PC-9 (cell line): ENCODE data around the gene AKR1A1. TPM values are rescaled to one million over a fixed set of nuclear protein-coding genes. Genes with fewer than 3 reads are reported as not detected.

Experiments used
- BruUV-seq: library from RNA; stranded (reverse); fragments of 400-500 nt; replicated peaks from 2 replicates; lab custom pipeline; 2021; lab: Mats Ljungman, UMichigan
- CTCF ChIA-PET: fragments of 300-600 bp; sonication (Branson Sonifier 250); formaldehyde crosslinking; loops from one replicate; lab custom pipeline; 2022; ENCODE audit warnings: antibody characterized with exemption; lab: Charles Lee
- POLR2A ChIA-PET: fragments of 300-600 bp; sonication (Branson Sonifier 250); formaldehyde crosslinking; loops from one replicate; lab custom pipeline; 2022; ENCODE audit warnings: antibody characterized with exemption; ENCODE audit not compliant: unreplicated experiment; lab: Charles Lee
- DNase-seq, 2 experiments: peaks; one replicate each; pipeline versions ENCODE4 v3.0.0 to v3.0.0-alpha.2; 2015 to 2022; ENCODE audit warnings: mixed read lengths in 1 of 2
- H2AFZ ChIP-seq: fragments of 200-600 bp; sonication (generic); 2 replicates; pipeline ENCODE4 v1.8.1; 2017; ENCODE audit warnings: antibody characterized with exemption
- H3F3A ChIP-seq: fragments of 200-600 bp; sonication (generic); 2 replicates; pipeline ENCODE4 v1.8.1; 2017; ENCODE audit warnings: antibody characterized with exemption, mild to moderate bottlenecking, low read depth; ENCODE audit not compliant: insufficient read depth
- H3K27ac ChIP-seq: fragments of 200-600 bp; sonication (generic); 2 replicates; pipeline ENCODE4 v1.6.1; 2016; ENCODE audit warnings: mixed run types
- H3K27me3 ChIP-seq: fragments of 200-600 bp; sonication (generic); 2 replicates; pipeline ENCODE4 v1.6.1; 2016; ENCODE audit warnings: low read depth, mixed run types; ENCODE audit not compliant: insufficient read depth
- H3K36me3 ChIP-seq: fragments of 200-600 bp; sonication (generic); 2 replicates; pipeline ENCODE4 v1.6.1; 2016; ENCODE audit warnings: low read depth, mixed run types
- H3K4me1 ChIP-seq: fragments of 200-600 bp; sonication (generic); replicated peaks from 2 replicates; pipeline ENCODE4 v1.6.1; 2016; ENCODE audit warnings: mixed run types; ENCODE audit not compliant: insufficient read depth
- H3K4me2 ChIP-seq: fragments of 200-600 bp; sonication (generic); 2 replicates; pipeline ENCODE4 v1.6.1; 2017; ENCODE audit warnings: mixed run types
- H3K4me3 ChIP-seq: fragments of 200-600 bp; sonication (generic); 2 replicates; pipeline ENCODE4 v1.6.1; 2016; ENCODE audit warnings: mixed run types
- H3K79me2 ChIP-seq: fragments of 200-600 bp; sonication (generic); 2 replicates; pipeline ENCODE4 v1.6.1; 2017; ENCODE audit warnings: low read depth, mixed run types
- H3K9me2 ChIP-seq: fragments of 200-600 bp; sonication (generic); 2 replicates; pipeline ENCODE4 v1.8.1; 2017; ENCODE audit warnings: mild to moderate bottlenecking; ENCODE audit not compliant: insufficient read depth
- H3K9me3 ChIP-seq: fragments of 200-600 bp; sonication (generic); 2 replicates; pipeline ENCODE4 v1.8.1; 2016; ENCODE audit warnings: low read depth; ENCODE audit not compliant: insufficient read depth
- H4K20me1 ChIP-seq: fragments of 200-600 bp; sonication (generic); 2 replicates; pipeline ENCODE4 v1.8.1; 2017; ENCODE audit not compliant: insufficient read depth
- EZH2 ChIP-seq: fragments of 200-600 bp; sonication (generic); IDR thresholded peaks from 2 replicates; pipeline ENCODE4 v1.8.0; 2017; ENCODE audit warnings: antibody characterized with exemption, low read depth
- intact Hi-C: fragments of 100-400 bp; cut with micrococcal nuclease; formaldehyde crosslinking; loops from one replicate; pipeline ENCODE4 v1.10.0; 2022; ENCODE audit not compliant: unreplicated experiment
- total RNA-seq: library from RNA; stranded (reverse); gene quantifications from 2 replicates; pipeline ENCODE4 v1.2.3, GENCODE V29; 2021
- TF ChIP-seq, protein P1 (sequence below): fragments of 200-600 bp; sonication (generic); conservative IDR thresholded peaks from 2 replicates; pipeline ENCODE4 v1.6.1; 2017; ENCODE audit warnings: mixed run types, antibody characterized with exemption, mild to moderate bottlenecking, moderate library complexity

The AKR1A1 gene
- total RNA-seq, 1 experiment from 2014 or later: 202 TPM

DNA sequence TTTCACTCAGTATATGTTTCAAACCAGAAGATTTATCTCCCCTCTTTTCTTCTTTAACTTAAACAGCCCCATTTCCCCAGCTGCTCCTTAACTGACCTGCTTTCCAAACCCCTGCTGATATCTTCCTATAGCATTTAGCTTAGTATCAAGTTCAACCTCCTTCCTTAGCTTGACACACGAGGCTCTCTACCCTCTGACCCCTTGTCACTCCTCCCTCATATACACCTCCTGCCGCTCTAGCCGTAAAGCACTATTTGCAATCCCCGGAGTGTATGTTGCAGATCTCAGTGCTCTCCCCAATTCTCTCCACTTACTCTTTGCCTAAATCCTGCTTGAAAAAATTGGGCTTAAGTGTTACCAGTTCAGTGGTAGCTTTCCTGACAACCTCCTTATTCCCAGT, 13.7 kb upstream of the AKR1A1 start:
- Histone ChIP-seq H3K27ac (no peak overlapping the region), H3K9me3 (no peaks in the 10 kb centered on the region), H3K79me2 (no peaks in the 10 kb centered on the region), H3K9me2 (no peaks in the 10 kb centered on the region), H3K4me2 (no peak overlapping the region), H4K20me1 (no peaks in the 10 kb centered on the region), H3K27me3 (no peaks in the 10 kb centered on the region), H2AFZ (no peak overlapping the region), H3F3A (peaks cover 14% of the 10 kb centered on the region; the same call in 1 of the 2 replicates), H3K4me1 (peaks cover 13% of the 10 kb centered on the region), H3K36me3 (no peaks in the 10 kb centered on the region), H3K4me3 (no peak overlapping the region)
- POLR2A ChIA-PET: interaction anchor here (0.6 to 0.7 kb wide), 2 partner anchors 11 to 12 kb away, joined by 3 to 7 read pairs; no protein-coding TSS in a partner anchor
- intact Hi-C loops: no loop called here
- TF ChIP-seq, protein P1, sequence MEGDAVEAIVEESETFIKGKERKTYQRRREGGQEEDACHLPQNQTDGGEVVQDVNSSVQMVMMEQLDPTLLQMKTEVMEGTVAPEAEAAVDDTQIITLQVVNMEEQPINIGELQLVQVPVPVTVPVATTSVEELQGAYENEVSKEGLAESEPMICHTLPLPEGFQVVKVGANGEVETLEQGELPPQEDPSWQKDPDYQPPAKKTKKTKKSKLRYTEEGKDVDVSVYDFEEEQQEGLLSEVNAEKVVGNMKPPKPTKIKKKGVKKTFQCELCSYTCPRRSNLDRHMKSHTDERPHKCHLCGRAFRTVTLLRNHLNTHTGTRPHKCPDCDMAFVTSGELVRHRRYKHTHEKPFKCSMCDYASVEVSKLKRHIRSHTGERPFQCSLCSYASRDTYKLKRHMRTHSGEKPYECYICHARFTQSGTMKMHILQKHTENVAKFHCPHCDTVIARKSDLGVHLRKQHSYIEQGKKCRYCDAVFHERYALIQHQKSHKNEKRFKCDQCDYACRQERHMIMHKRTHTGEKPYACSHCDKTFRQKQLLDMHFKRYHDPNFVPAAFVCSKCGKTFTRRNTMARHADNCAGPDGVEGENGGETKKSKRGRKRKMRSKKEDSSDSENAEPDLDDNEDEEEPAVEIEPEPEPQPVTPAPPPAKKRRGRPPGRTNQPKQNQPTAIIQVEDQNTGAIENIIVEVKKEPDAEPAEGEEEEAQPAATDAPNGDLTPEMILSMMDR: no peak
- TF ChIP-seq EZH2: no peak
- no peak for DNase-seq
- CTCF ChIA-PET: interaction anchor here (0.8 to 1.4 kb wide), 2 partner anchors 9 to 43 kb away, joined by 4 to 6 read pairs; no protein-coding TSS in a partner anchor
- BruUV-seq: no TSS peak

DNA sequence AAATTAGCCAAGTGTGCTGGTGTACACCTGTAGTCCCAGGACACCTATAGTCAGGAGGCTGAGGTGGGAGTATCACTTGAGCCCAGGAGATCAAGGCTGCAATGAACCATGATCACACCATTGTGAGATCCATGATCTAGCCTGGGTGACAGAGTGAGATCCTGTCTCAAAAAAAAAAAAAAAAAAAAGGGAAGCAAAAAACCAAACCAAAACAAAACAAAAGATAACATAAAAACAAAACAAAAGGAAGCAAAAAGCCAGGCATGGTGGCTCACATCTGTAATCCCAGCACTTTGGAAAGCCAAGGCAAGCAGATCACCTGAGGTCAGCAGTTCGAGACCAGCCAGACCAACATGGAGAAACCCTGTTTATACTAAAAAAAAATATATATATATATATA, 9.4 kb upstream of the AKR1A1 start:
- no peaks in the 10 kb centered on the region for H3K79me2 ChIP-seq
- H3K4me3 ChIP-seq: no peak overlapping the region
- no peak overlapping the region for H3K27ac ChIP-seq
- intact Hi-C loops: no loop called here
- no peaks in the 10 kb centered on the region for H3K36me3 ChIP-seq
- CTCF ChIA-PET: no interaction called here
- no peaks in the 10 kb centered on the region for H3K9me2 ChIP-seq
- DNase-seq: no peak
- TF ChIP-seq, protein P1: no peak
- TF ChIP-seq EZH2: no peak
- no peaks in the 10 kb centered on the region for H4K20me1 ChIP-seq
- POLR2A ChIA-PET: no interaction called here
- peaks cover 14% of the 10 kb centered on the region; the same call in 1 of the 2 replicates for H3F3A ChIP-seq
- no TSS peak for BruUV-seq
- peaks cover 19% of the 10 kb centered on the region for H3K4me1 ChIP-seq
- no peak overlapping the region for H2AFZ ChIP-seq
- no peak overlapping the region for H3K4me2 ChIP-seq
- no peaks in the 10 kb centered on the region for H3K27me3 ChIP-seq
- H3K9me3 ChIP-seq: no peaks in the 10 kb centered on the region

DNA sequence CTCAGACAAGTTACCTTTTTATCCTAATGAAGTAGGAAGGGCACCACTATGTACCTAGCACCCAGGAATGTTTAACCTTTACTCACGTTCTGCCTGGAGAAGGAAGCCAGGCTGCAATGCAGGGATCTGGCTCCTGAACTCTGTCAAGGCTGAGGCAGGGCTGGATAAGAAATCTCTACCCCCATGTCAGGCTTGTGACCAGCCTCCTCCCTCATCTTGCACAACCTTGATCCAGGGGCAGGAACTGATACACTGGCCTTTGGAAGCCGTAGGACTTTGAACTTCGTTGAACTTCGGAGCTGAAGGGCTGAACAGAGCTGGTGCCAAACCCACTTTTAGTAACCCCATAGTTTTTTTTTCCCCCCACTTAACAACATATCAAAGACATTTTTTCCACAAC, 8.0 kb upstream of the AKR1A1 start:
- H4K20me1 ChIP-seq: no peaks in the 10 kb centered on the region
- TF ChIP-seq EZH2: no peak
- TF ChIP-seq, protein P1: no peak
- CTCF ChIA-PET: no interaction called here
- H3K27ac ChIP-seq: no peak overlapping the region
- POLR2A ChIA-PET: interaction anchor here (0.7 to 0.9 kb wide), 2 partner anchors 18 to 42 kb away, joined by 4 to 53 read pairs; no protein-coding TSS in a partner anchor
- H3F3A ChIP-seq: 0 out of 2 replicates have a peak, but pooled peaks cover 9% of the 10 kb centered on the region
- H3K4me2 ChIP-seq: no peak overlapping the region
- H3K4me3 ChIP-seq: no peak overlapping the region
- no peaks in the 10 kb centered on the region for H3K9me3 ChIP-seq
- H3K27me3 ChIP-seq: no peaks in the 10 kb centered on the region
- DNase-seq: no peak
- no peaks in the 10 kb centered on the region for H3K9me2 ChIP-seq
- no peaks in the 10 kb centered on the region for H3K36me3 ChIP-seq
- no peaks in the 10 kb centered on the region for H3K79me2 ChIP-seq
- no peak overlapping the region for H2AFZ ChIP-seq
- intact Hi-C loops: no loop called here
- peaks cover 14% of the 10 kb centered on the region; the same call in 1 of the 2 replicates for H3K4me1 ChIP-seq
- BruUV-seq: no TSS peak
